Stimulated activated naive CD4-positive, alpha-beta T cell (primary cell): ENCODE results near the gene THADA.
"Not testable (repeated sequence)": the region's sequence is repeated elsewhere in the genome, so short reads cannot be mapped to it uniquely, and the experiment has no call there.

Experiments
- DNase-seq, 6 experiments: peaks; one replicate each; lab custom pipeline; 2025; lab: John Stamatoyannopoulos, UW

The THADA gene, protein sequence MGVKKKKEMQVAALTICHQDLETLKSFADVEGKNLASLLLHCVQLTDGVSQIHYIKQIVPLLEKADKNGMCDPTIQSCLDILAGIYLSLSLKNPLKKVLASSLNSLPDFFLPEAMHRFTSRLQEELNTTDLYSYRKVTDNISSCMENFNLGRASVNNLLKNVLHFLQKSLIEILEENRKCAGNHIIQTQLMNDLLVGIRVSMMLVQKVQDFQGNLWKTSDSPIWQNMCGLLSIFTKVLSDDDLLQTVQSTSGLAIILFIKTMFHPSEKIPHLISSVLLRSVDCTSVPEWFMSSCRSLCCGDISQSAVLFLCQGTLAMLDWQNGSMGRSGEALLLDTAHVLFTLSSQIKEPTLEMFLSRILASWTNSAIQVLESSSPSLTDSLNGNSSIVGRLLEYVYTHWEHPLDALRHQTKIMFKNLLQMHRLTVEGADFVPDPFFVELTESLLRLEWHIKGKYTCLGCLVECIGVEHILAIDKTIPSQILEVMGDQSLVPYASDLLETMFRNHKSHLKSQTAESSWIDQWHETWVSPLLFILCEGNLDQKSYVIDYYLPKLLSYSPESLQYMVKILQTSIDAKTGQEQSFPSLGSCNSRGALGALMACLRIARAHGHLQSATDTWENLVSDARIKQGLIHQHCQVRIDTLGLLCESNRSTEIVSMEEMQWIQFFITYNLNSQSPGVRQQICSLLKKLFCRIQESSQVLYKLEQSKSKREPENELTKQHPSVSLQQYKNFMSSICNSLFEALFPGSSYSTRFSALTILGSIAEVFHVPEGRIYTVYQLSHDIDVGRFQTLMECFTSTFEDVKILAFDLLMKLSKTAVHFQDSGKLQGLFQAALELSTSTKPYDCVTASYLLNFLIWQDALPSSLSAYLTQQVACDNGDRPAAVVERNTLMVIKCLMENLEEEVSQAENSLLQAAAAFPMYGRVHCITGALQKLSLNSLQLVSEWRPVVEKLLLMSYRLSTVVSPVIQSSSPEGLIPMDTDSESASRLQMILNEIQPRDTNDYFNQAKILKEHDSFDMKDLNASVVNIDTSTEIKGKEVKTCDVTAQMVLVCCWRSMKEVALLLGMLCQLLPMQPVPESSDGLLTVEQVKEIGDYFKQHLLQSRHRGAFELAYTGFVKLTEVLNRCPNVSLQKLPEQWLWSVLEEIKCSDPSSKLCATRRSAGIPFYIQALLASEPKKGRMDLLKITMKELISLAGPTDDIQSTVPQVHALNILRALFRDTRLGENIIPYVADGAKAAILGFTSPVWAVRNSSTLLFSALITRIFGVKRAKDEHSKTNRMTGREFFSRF (N-terminal part only)

DNA sequence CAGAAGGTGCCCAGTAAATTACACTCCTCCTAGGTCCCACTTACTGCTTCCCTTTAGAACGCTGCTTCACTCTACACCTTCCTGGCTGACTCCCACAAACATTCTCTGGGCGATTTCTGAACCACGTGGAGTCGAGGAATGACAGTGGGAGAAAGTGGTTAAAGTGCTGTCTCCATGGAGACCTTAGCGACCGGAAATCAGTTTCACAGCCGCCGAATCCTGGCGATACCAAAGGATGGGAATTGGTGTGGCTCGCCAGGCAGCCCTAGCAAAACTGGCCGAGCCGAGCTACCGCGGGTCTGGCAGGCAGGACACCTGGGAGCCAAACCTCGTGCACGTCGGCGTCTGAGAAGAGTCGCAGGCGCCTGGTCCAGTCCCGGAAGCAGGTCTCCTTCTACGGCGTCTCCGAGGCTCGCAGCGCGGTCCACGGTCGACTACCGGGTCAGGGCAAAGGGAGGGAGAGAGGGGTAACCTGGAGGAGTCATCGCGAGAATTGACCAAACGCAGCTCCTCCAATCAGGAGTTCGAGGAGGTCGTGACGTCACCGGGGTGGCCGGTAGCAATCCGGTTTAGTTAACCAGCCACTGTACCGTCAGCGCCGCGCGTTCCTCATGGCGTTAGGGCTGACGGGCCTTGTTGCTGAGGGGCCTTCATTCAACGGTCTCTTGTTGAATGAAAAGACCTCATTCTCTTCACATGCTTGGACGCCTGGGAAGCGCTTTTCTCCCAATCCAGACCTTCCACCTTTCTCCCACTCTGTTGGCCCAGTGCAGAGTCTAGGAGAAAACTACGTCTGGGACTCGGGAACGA lies at the start of gene THADA:
TSS of gene THADA (minus strand) at position 436 of the 810 bp plus-strand sequence. CDS start 3,646 bp downstream, outside the sequence.
- peak; percentile 79 to 94 (median 90) for DNase-seq

DNA sequence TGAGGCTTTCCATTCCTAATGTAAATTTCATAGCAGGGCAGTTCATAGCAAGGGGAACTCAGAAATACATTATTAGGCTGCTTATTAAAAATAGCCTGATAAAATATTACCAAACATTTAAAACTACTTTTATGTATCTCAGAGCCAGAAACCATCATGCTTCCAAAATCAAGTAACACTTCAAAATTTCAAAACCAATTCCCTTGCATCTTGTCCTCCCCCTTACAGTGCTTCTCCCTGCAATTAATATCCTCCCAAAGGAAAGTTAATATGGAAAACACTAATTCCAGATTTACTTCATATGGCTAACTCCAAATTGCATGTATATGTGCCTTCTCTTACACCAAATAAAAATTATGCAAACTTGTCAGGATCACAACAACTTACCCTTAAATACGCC lies 47.8 kb upstream of the THADA start:
- no peak for DNase-seq

DNA sequence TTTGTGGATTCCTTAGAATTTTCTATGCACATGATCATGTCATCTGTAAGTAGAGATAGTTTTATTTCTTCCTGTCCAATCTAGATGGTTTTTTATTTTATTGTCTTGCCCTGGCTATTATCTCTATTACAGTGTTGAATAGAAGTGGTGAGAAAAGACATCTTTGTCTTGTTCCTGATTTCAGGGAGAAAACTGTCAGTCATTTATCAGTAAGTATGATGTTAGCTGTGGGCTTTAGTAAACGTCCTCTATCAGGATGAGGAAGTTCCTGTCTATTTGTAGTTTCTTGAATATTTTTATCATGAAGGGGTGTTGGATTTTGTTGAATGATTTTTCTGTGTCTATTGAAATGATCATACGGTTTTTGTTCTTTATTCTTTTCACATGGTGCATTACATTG lies 46.5 kb upstream of the THADA start:
- no peak for DNase-seq

DNA sequence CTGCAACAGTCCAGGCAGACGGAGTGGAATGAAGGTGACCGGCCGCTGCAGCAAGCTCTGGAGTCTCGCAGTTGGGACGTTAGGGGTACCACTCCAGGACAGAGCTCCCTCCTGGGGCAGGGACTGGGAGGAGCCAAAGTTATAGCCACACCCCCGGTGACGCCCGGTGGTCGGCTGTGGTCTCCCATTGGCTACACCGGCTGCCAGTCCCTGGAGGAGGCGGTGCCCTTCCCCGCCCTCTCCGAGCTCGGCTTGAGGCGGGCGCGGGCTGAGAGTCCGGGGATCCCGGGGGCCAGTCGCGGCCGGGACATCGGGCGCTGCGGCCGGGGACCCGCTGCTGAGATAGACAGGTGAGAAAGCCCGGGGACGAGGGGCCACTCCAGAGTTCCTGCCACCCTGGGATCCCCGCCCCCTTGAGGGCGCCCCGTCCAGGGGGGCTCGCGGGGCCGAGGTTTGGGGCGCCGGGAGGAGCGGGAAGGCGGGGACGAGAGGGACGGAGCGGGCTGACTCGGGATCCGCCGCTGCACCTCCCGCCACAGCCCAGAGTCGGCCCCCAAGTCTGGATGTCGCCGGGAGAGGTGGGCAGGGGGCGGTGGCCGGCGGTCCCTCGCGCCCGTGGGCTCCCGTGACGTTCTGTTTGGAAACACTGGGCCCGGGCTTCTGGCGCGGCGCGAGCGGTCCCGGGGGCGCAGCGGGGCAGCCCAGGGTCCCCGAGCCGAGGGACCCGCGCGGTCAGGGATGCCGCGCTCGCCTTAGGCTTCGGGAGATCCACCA lies 41.4 kb upstream of the THADA start, which contains the start of gene PLEKHH2:
TSS of gene PLEKHH2 (plus strand) at position 231 of the 774 bp plus-strand sequence. CDS start 7,414 bp downstream, outside the sequence.
- peak; percentile 75 to 89 (median 84) for DNase-seq

DNA sequence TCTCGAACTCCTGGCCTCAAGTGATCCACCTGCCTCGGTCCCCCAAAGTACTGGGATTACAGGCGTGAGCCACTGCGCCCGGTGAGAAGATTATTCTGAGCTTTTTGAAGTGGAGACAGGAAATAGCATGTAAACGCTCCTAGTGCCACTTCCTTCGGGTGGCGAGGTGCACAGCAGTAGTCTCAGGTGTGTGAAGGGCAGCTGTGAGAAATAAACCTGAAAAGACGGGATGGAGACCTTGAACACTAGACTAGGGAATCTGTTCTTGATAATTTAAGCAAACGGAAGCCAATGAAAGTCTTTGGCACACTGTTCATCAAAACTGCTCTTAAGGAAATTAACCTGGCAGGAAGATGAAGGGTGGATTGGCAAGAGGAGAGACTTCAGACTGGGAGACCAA lies 40.8 kb upstream of the THADA start:
- DNase-seq = peak in 2 of 6 experiments; percentile 12 to 20

DNA sequence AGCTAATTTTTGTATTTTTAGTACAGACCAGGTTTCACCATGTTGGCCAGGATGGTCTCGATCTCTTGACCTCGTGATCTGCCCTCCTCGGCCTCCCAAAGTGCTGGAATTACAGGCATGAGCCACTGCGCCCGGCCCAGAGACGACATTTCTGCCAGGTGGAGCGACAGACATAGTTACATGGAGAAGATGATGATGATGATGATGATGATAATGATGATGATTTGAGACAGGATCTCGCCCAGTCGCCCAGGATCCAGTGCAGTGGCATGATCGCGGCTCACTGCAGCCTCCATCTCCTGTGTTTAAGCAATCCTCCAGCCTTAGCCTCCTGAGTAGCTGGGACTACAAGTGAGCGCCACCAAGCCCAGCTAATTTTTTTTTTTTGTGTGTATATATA lies 40.3 kb upstream of the THADA start:
- not testable (repeated sequence) for DNase-seq

DNA sequence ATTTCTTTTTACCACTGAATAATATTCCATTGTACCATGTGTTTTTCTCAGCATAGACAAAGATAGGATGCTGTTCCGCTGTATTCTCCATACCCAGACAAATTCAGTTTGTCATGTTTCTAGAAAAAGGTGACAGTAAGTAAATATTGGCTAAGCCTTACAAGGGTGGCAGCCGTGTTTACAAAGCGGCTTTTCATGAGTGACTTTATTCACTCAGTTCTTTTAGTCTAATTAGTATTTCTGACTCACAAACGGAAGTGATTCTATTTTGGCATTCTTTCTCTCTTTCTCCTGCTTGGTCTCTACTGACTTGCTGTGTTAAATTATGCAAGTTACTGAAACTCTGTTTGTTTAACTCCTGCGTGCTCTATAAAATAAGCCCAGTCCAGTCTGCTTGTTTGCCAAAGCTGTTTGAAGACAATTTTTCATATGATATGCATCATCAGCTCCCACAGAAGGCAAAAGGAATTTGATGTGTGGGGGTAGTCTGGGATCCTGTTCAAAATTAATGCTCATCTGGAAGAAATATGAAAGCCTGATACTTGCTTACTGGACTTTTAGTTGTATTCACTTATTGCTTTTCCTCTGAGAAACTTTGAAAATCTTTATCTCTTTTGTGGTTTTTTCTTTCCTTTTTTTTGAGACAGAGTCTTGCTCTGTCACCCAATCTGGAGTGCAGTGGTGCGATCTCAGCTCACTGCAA lies 38.9 kb upstream of the THADA start:
- no peak for DNase-seq

DNA sequence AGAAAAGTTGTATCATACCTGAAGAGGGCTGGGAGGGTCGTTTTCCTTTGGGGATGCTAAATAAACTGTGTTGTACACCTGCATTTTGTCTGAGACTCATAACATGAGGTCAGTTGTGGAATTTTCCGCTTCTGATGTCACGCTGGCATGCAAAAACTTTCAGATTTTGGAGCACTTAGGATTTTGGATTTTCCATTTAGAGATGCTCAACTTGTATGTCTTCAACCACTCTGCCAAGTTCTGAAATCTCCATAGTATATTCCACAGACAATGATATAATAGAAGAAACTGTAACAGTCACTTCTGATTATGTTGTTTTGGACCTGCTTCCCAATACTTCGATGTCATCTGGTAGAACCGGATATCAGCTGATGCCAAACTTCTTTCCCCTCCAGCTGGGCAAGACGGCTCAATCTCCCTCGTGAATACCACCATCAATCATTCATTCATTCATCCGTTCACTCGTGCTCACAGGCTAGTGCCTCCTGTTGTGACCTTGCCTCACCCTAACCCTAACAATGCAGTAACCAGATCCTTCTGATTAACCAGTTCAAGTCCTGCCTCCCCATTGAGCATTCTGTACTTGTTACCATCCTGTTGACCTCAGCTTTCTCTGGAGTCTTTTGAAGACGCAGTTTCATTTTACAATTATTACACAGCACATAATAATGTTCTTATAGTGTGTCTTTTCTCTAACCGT lies 35.9 kb upstream of the THADA start:
- no peak for DNase-seq

DNA sequence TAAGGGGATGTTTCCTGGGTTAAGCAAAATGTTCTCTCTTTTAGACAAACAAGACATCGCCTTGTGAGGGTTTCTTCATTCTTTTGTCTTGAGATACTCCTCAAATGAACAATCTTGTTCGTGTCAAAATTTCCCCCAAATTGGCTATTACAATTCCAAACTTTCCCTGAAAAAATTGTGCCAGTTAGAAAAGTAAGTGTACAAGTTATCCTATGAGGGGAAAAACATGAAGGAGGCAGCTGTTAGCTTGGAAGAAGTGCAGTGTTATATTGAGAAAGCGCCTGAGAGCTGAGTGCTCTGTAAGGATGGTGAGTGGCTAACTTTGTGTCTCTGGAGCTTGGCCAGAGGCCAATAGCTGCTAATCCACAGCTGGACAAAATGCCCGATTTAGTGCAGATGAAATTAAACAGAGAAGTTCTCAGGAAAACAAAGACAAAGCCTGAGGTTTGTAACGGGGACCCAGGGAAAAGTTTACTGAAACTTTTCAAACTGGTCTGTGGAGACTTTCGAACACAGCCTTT lies 27.2 kb upstream of the THADA start:
- DNase-seq = no peak

DNA sequence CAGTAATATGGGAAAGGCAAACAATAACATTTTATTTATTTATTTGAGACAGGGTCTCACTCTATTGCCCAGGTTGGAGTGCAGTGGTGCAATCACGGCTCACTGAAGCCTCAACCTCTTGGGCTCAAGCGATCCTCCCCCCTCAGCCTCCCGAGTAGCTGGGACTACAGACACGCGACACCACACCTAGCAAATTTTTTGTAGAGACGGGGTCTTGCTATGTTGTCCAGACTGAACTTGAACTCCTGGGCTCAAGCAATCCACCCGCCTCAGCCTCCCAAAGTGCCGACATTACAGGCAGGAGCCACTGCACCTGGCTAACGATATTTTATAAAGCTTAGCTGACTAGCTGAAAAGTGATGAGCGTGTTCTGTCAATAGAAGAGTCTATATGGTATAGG lies 23.7 kb upstream of the THADA start:
- DNase-seq = no peak

DNA sequence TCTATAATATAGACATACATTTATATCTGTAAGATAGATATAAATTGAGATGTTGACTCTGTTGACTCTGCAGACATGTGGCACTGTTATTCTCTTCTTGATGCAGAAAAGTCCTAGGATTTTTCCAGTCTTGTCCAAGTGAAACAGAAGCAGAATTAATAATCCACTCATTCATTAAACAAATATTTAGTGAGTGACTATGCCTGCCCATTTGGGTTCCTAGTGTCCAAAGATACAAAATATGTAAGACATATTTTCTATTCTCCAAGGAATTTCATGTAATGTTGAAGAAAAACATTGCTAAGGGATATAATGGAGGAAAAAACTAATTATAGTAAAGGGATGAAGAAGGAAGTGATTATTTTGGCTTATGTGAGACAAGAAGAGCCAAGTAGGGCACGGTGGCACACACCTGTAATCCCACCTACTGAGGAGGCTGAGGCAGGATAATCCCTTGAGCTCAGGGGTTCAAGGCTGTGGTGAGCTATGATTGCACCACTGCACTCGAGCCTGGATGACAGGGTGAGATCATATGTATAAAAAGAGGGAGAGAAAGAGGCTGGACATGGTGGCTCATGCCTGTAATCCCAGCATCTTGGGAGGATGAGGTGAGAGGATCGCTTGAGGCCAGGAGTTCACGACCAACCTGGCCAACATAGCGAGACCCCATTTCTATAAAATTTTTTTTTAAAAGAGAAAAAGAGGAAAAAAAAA lies 21.3 kb upstream of the THADA start:
- DNase-seq = no peak

DNA sequence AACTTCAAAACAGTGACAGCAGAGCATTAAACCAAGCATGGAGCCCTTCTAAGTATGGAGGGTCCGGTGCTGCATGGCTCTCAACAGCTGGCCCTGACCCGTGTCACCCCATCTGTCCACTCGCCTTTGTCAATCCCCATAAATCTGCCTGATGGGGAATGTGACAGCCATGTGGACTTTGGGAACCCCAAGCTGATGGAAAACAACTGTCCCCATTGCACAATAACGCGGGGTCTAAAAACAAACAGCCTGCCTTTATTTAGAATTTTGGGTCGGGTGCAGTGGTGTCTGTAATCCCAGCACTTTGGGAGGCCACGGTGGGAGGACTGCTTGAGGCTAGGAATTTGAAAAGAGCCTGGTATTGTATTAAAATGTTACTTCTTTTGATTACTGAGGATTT lies 17.1 kb upstream of the THADA start:
- DNase-seq = no peak

DNA sequence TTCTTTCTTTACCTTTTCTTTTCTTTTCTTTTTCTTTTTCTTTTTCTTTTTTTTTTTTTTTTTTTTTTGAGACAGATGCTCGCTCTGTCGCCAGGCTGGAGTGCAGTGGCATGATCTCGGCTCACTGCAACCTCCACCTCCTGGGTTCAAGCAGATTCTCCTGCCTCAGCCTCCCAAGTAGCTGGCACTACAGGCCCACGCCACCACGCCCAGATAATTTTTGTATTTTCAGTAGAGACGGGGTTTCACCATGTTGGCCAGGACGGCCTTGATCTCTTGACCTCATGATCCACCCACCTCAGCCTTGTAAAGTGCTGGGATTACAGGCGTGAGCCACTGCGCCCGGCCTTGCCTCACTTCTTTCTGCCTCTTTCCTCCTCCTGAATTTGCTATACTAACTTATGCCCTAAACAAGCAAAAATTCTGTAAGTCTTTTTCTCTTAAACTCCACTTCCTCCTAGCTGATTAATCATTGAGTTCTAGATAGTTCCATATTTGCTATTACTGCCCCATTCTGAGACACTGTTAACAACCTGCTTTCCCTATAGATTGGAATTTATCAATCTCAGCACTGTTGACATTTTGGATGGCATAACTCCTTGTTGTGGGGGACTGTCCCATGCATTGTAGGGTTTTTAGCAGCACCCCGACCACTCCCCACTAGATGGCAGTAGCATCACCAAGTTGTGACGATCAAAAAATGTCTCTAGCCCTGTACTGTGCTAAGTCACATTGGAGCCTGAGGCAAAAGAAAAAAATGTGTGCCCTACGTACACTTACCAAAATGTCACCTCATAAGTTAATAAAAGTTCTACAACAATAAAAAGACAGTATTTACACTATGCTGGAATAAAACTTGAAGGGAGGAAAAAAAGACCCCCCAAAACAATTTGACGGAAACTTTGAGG lies 16.4 kb upstream of the THADA start:
- peak; percentile 30 to 76 (median 52) for DNase-seq

DNA sequence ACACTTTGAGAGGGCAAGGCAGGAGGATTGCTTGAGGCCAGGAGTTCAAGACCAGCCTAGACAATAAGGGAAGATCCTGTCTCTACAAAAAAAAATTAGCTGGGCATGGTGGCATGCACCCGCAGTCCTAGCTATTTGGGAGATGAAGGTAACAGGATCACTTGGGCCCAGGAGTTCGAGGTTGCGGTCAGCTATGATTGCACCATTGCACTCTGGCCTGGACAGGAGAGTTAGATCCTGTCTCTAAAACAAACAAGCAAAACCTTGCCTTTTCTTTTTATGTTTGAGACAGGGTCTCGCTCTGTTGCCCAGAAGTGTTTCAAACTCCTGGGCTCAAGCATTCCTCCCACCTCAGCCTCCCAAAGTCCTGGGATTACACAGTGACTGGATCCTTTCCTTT lies 14.5 kb upstream of the THADA start:
- DNase-seq = no peak

DNA sequence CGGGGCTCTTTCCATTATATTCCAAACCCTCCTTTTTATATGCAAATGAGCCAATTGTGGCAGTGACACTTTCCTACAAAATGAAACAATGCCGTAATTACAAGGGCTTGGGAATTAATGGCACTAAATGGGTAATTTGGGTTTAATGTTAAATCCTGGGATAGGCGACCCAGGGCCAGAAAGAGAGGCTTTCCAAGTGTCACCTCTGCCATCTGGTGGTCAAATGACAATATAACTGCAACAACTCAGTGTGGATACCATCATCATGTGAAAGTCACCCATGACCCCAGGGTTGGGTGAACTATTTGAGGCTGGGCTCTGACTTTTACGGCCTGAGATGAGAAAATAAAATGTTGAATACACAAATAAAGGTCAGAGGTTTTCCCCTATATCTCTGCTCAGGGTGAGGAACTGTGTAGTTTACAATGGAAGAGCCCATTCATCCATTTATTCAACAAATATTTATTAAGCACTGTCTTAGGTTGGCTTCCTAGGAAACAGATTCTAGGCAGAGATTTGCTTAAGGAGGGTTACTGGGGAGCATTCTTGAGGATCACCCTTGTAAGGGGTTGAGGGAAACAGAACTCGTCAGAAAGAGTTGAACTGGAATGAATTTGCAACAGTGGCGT lies 13.6 kb upstream of the THADA start:
- DNase-seq = peak in 4 of 6 experiments; percentile 14 to 24 (median 20)

DNA sequence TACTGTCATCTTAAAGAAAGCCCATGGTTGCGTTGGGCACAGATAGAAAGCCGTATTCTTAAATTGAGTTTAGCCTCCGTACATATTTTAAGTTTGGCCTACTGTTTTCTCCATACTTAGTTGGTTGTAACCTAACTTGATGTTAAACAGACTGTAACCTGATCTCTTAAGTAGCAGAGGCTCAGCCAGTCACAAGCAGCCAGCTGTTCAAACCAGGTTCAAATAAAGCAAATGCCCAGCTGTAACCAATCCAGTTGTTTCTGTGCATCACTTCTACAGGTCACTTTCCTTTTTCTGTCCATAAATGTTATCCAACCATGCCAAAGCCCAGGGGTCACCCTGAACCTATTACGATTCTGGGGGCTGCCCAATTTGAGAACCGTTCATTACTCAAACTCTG lies 10.0 kb upstream of the THADA start:
- no peak for DNase-seq
